Neuronal stem cell (in vitro differentiated cells): ENCODE measurements around the gene SEC31B.

Experiments used
- DNase-seq: peaks from one replicate; pipeline ENCODE4 v3.0.0-alpha.2; 2013; ENCODE audit warnings: low spot score
- H2AFZ ChIP-seq: one replicate; pipeline ENCODE4 v1.6.1; 2013; ENCODE audit warnings: mild to moderate bottlenecking, low read length, inconsistent platforms
- H2AK5ac ChIP-seq: 2 replicates; pipeline ENCODE4 v1.6.1; 2013; ENCODE audit warnings: low read depth, mild to moderate bottlenecking, inconsistent platforms, low read length, moderate library complexity, mixed read lengths
- H2BK120ac ChIP-seq: 2 replicates; pipeline ENCODE4 v1.6.1; 2013; ENCODE audit warnings: low read depth, mild to moderate bottlenecking, inconsistent platforms, low read length, moderate library complexity, mixed read lengths
- H2BK12ac ChIP-seq: one replicate; pipeline ENCODE4 v1.6.1; 2013; ENCODE audit warnings: low read length, inconsistent platforms
- H2BK15ac ChIP-seq: 2 replicates; pipeline ENCODE4 v1.6.1; 2013; ENCODE audit warnings: mild to moderate bottlenecking, low read length, inconsistent platforms, mixed read lengths
- H2BK5ac ChIP-seq: one replicate; pipeline ENCODE4 v1.6.1; 2013; ENCODE audit warnings: inconsistent platforms, mild to moderate bottlenecking, low read length, moderate library complexity
- H3K14ac ChIP-seq: one replicate; pipeline ENCODE4 v1.6.1; 2013; ENCODE audit warnings: low read length, inconsistent platforms
- H3K18ac ChIP-seq: 2 replicates; pipeline ENCODE4 v1.6.1; 2013; ENCODE audit warnings: low read length, inconsistent platforms
- H3K23ac ChIP-seq: 2 replicates; pipeline ENCODE4 v1.6.1; 2013; ENCODE audit warnings: low read depth, mild to moderate bottlenecking, mixed read lengths, low read length, inconsistent platforms; ENCODE audit not compliant: poor library complexity
- H3K27ac ChIP-seq: replicated peaks from 3 replicates; pipeline ENCODE4 v1.5.1; 2013; ENCODE audit warnings: low read length, inconsistent platforms
- H3K27me3 ChIP-seq, 3 experiments: 2 replicates each; pipeline ENCODE4 v1.6.1; 2013; ENCODE audit warnings: low read length in 3 of 3, mild to moderate bottlenecking in 2 of 3, inconsistent platforms in 1 of 3, low read depth in 1 of 3, mixed read lengths in 1 of 3, moderate library complexity in 1 of 3; ENCODE audit not compliant: control insufficient read depth in 3 of 3, insufficient read depth in 3 of 3
- H3K36me3 ChIP-seq, 2 donors: replicated peaks in 1 of 2; 2 replicates each; pipeline ENCODE4 v1.6.1; 2013; ENCODE audit warnings: low read length in 2 of 2; ENCODE audit not compliant: control insufficient read depth in 2 of 2, insufficient read depth in 2 of 2
- H3K4ac ChIP-seq: 2 replicates; pipeline ENCODE4 v1.6.1; 2013; ENCODE audit warnings: inconsistent platforms, mild to moderate bottlenecking, low read length, moderate library complexity
- H3K4me1 ChIP-seq, 2 donors: 1 replicate in 1 of 2; 2 replicates in 1 of 2; pipeline ENCODE4 v1.6.1; 2013; ENCODE audit warnings: low read length in 2 of 2, low read depth in 1 of 2; ENCODE audit not compliant: control insufficient read depth in 2 of 2, insufficient read depth in 1 of 2
- H3K4me2 ChIP-seq: one replicate; pipeline ENCODE4 v1.6.1; 2013; ENCODE audit warnings: mild to moderate bottlenecking, low read length, inconsistent platforms; ENCODE audit not compliant: insufficient read depth, poor library complexity, severe bottlenecking
- H3K4me3 ChIP-seq, 2 donors: 2 replicates each; pipeline ENCODE4 v1.5.1; 2013; ENCODE audit warnings: low read length in 2 of 2, mild to moderate bottlenecking in 2 of 2, inconsistent platforms in 1 of 2, moderate library complexity in 1 of 2
- H3K79me1 ChIP-seq: one replicate; pipeline ENCODE4 v1.6.1; 2013; ENCODE audit warnings: low read depth, mild to moderate bottlenecking, inconsistent platforms, low read length, moderate library complexity
- H3K9ac ChIP-seq: one replicate; pipeline ENCODE4 v1.6.1; 2013; ENCODE audit warnings: mild to moderate bottlenecking, low read depth, low read length, inconsistent platforms; ENCODE audit not compliant: poor library complexity
- H3K9me3 ChIP-seq, 2 donors: replicated peaks in 1 of 2; 2 replicates each; pipeline versions ENCODE3 to v1.6.1; 2013; ENCODE audit warnings: low read length in 2 of 2, mild to moderate bottlenecking in 2 of 2, inconsistent platforms in 1 of 2, low read depth in 1 of 2, mixed read lengths in 1 of 2, moderate library complexity in 1 of 2; ENCODE audit not compliant: control insufficient read depth in 2 of 2, insufficient read depth in 1 of 2
- H4K8ac ChIP-seq: one replicate; pipeline ENCODE4 v1.6.1; 2013; ENCODE audit warnings: low read depth, mild to moderate bottlenecking, inconsistent platforms, low read length, moderate library complexity
- H4K91ac ChIP-seq: one replicate; pipeline ENCODE4 v1.6.1; 2013; ENCODE audit warnings: low read length, low read depth, mild to moderate bottlenecking, inconsistent platforms; ENCODE audit not compliant: poor library complexity
- WGBS, 2 donors: extraction: QIAGEN DNeasy Blood & Tissue Kit; methylation state at CpG; one replicate each; pipeline ENCODE4 v1.1.7; 2013; ENCODE audit warnings: missing lambda C conversion rate in 2 of 2, mixed read lengths in 1 of 2; ENCODE audit not compliant: insufficient read length in 2 of 2, insufficient replicate concordance in 1 of 2; ENCODE audit errors: extremely low coverage in 2 of 2; 5-methylcytosine and 5-hydroxymethylcytosine counted together

SEC31B gene

DNA sequence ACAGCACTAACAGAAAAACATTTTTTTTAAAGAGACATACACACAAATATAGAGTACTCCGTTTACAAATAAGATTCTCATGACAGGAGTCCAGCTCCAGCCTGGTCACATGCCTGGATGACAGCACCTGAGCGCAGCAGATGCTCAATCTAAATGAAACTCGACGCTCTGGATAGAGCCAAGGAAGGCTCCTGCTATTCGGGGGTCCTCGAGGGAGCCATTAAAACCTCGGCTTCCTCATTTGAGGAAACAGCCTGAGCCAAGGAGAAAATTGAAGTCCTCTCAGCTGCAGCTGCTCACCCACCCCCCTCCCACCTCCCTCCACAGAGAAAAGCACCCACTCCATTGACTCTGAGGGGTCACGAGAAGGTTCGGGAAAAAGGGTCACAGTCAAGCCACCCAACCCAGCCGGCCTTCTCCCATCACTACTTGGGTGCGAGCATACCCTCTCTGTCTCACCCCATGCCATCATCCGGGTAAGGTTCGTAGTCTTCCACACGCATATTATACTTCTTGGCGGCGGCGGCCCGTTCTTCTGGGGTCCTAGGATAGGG lies 9.3 kb upstream of the SEC31B start:
- H2BK12ac ChIP-seq, result no peak overlapping the region
- H2BK5ac ChIP-seq, result no peak overlapping the region
- WGBS, 2 donors, result no CpG with 5 or more reads among the region's 18 CpGs
- H2AK5ac ChIP-seq, result peak overlapping the region; percentile 12
- no peak overlapping the region for H2BK120ac ChIP-seq
- no peaks in the 10 kb centered on the region for H3K9me3 ChIP-seq
- peaks cover 4 to 14% of the 10 kb centered on the region in 2 donors for H3K4me1 ChIP-seq
- peak overlapping the region; percentile 69 for H3K4me2 ChIP-seq
- H3K36me3 ChIP-seq, result peaks cover 16 to 46% of the 10 kb centered on the region in 2 donors
- H2BK15ac ChIP-seq, result peak overlapping the region; percentile 13
- peak overlapping the region; percentile 97 for H3K18ac ChIP-seq
- H3K23ac ChIP-seq, result no peak overlapping the region
- H3K14ac ChIP-seq, result no peak overlapping the region
- H3K27me3 ChIP-seq, result no peaks in the 10 kb centered on the region
- DNase-seq, result no peak
- peak overlapping the region; percentile 87 for H2AFZ ChIP-seq
- no peak overlapping the region for H4K91ac ChIP-seq
- no peak overlapping the region for H3K4ac ChIP-seq
- peaks cover 4% of the 10 kb centered on the region for H3K79me1 ChIP-seq
- H3K27ac ChIP-seq, result no peak overlapping the region
- peak overlapping the region; percentile 89 to 92 for H3K4me3 ChIP-seq
- peak overlapping the region; percentile 98 for H3K9ac ChIP-seq
- H4K8ac ChIP-seq, result no peak overlapping the region

DNA sequence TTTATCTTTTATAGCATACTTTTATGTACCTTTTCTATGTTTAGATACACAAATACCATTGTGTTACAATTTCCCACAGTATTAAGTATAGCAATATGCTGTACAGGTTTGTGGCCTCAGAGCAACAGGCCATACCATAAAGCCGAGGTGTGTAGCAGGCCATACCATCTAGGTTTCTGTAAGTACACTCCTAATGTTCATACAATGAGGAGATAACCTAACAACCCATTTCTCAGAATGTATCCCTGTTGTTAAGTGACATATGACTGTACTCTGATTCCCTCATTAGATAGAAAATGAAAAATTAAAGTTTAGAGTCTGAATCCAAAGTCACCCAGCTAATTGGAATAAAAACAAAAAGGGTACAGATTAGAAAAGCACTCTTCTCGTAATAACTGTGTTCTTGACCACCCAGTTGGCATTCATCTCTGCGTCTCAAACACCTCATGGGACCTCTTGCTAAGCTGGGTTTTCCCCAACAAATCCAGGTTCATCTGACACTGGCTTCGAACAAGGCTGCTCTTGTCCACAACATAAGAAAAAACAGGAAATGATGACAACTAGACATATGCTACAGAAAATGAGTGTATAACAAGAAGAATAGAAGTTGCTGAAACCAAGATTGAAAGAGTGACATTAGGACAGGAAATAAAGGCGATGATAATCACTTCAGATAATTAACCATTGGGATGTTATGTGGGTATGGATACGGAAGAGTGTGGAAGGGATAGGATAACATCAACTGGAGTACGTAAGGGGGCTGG lies 8.6 kb upstream of the SEC31B start:
- no CpG with 5 or more reads among the region's 7 CpGs for WGBS, 2 donors
- no peak overlapping the region for H3K9ac ChIP-seq

DNA sequence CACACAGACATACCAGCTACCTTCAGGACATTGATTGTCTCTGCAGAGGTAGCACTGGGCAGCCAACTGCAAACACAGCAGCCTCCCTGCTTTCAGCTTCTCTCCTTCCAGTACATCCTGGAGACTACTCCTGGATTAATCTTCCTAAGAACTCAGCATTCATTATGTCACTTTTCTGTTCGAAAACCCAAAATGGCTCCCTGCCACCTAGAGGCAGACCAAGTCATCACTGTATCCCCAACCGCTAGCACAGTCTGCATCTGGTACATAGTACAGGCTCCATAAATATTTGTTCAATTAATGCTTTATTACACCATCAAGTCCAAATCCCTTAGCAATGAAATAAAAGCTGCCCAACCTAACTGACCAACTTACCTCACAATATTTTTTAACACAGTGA lies 5.0 kb upstream of the SEC31B start:
- no peak overlapping the region for H4K91ac ChIP-seq
- H3K79me1 ChIP-seq, result peaks cover 4% of the 10 kb centered on the region
- no peak overlapping the region for H2BK120ac ChIP-seq
- H2BK12ac ChIP-seq, result no peak overlapping the region
- no peak overlapping the region for H3K4ac ChIP-seq
- no peak overlapping the region for H2AFZ ChIP-seq
- H3K9ac ChIP-seq, result no peak overlapping the region
- no CpG with 5 or more reads among the region's 2 CpGs for WGBS, 2 donors
- H3K36me3 ChIP-seq, result peaks cover 16 to 64% of the 10 kb centered on the region in 2 donors
- H3K4me2 ChIP-seq, result no peak overlapping the region
- no peak overlapping the region for H4K8ac ChIP-seq
- no peak overlapping the region for H3K18ac ChIP-seq
- no peak overlapping the region for H3K23ac ChIP-seq
- no peak overlapping the region for H2BK15ac ChIP-seq
- H2BK5ac ChIP-seq, result no peak overlapping the region
- no peak for DNase-seq
- no peaks in the 10 kb centered on the region for H3K9me3 ChIP-seq
- H3K27ac ChIP-seq, result no peak overlapping the region
- no peak overlapping the region for H3K4me3 ChIP-seq
- H3K14ac ChIP-seq, result no peak overlapping the region
- no peak overlapping the region for H2AK5ac ChIP-seq
- H3K4me1 ChIP-seq, result peaks cover 2 to 10% of the 10 kb centered on the region in 2 donors
- H3K27me3 ChIP-seq, result peaks cover 0 to 11% (median 0%) of the 10 kb centered on the region in 3 experiments

More for the DNA sequence above, 8.6 kb upstream of the SEC31B start:
- no peak for DNase-seq
- Histone ChIP-seq H3K4me3 (peak overlapping the region in 1 of 2 donors; percentile 89), H2BK15ac (no peak overlapping the region), H4K91ac (no peak overlapping the region), H3K27me3 (no peaks in the 10 kb centered on the region), H3K27ac (no peak overlapping the region), H3K23ac (no peak overlapping the region), H3K14ac (no peak overlapping the region), H3K4ac (no peak overlapping the region), H2BK120ac (no peak overlapping the region), H4K8ac (no peak overlapping the region), H3K9me3 (no peaks in the 10 kb centered on the region), H2AFZ (no peak overlapping the region), H3K36me3 (peaks cover 16 to 53% of the 10 kb centered on the region in 2 donors), H3K18ac (no peak overlapping the region), H2BK12ac (no peak overlapping the region), H2AK5ac (no peak overlapping the region), H3K4me1 (peaks cover 4 to 14% of the 10 kb centered on the region in 2 donors), H2BK5ac (no peak overlapping the region), H3K79me1 (peaks cover 4% of the 10 kb centered on the region), H3K4me2 (no peak overlapping the region)

DNA sequence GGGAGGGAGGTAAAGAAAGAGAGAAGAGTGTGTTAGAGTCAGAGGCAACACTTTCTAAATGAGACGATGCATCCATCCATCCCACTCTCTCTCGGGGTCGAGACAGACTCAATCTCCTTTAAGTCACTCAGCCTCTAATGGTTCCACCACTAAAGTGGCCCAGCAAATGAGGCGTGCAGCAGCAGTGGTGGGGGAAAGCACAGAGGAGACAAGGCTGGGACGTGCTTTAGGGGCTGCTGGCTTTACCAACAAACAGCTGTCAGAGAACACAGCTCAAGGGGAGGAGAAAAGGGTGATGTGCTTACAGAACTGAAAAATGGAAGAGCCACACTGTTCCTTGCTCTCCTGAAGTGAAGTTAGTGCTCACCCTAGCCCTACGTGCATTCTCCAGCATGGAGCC lies 4.5 kb upstream of the SEC31B start:
- H2AFZ ChIP-seq, result no peak overlapping the region
- H3K36me3 ChIP-seq, result peaks cover 16 to 64% of the 10 kb centered on the region in 2 donors
- H2AK5ac ChIP-seq, result no peak overlapping the region
- peaks cover 2 to 10% of the 10 kb centered on the region in 2 donors for H3K4me1 ChIP-seq
- H3K27ac ChIP-seq, result no peak overlapping the region
- peaks cover 0 to 13% (median 0%) of the 10 kb centered on the region in 3 experiments for H3K27me3 ChIP-seq
- no peak overlapping the region for H2BK15ac ChIP-seq
- H3K23ac ChIP-seq, result no peak overlapping the region
- no peak overlapping the region for H3K4me3 ChIP-seq
- peaks cover 3% of the 10 kb centered on the region for H3K79me1 ChIP-seq
- H3K14ac ChIP-seq, result no peak overlapping the region
- no CpG with 5 or more reads among the region's 6 CpGs for WGBS, 2 donors
- H3K4ac ChIP-seq, result no peak overlapping the region
- no peak overlapping the region for H4K91ac ChIP-seq
- H2BK12ac ChIP-seq, result no peak overlapping the region
- no peak for DNase-seq
- H3K9ac ChIP-seq, result no peak overlapping the region
- H3K9me3 ChIP-seq, result no peaks in the 10 kb centered on the region
- H2BK5ac ChIP-seq, result no peak overlapping the region
- H3K18ac ChIP-seq, result no peak overlapping the region
- no peak overlapping the region for H4K8ac ChIP-seq
- H2BK120ac ChIP-seq, result no peak overlapping the region
- no peak overlapping the region for H3K4me2 ChIP-seq
